Adrenal gland (tissue), 5 donors: ENCODE data around the gene USP10.

ENCODE experiments used
- POLR2A ChIP-seq, 2 donors: fragments of 450-650 bp; IDR thresholded peaks; one replicate each; pipeline ENCODE4 v1.6.1; 2017; ENCODE audit warnings: antibody characterized with exemption in 2 of 2, mild to moderate bottlenecking in 2 of 2, moderate library complexity in 1 of 2
- TF ChIP-seq, protein P1 (sequence below), 6 experiments: fragments of 450-650 bp in 4 of 6; fragments of 200-600 bp in 2 of 6; sonication (generic) in 1 of 6; IDR thresholded peaks; 1 replicate in 5 of 6; 2 replicates in 1 of 6; pipeline versions ENCODE4 v1.5.1 to v1.8.0; 2016 to 2021; ENCODE audit warnings: antibody characterized with exemption in 6 of 6, mild to moderate bottlenecking in 2 of 6, moderate library complexity in 1 of 6
- donor health status: DM: no; HTN: no; CAD: no.

DNA sequence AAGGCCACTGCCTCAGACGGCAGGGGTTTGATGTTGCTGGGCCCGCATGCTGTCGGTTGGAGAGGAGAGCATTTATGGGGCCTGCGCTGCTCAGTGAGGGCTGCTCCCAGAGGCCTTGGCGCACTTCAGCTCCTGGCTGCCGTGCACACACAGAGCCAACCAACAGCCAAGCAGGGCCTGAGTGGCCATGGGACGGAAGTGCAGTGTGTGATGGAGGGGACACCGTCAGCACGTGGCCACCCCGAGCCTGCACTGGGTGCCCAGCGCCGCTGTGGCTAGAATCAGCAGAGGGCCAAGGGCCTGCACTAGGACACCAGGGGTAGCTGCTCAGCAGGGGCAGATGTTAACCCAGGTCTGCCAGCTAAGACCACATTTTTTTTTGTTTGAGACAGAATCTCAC, 29.7 kb upstream of the USP10 start:
- TF ChIP-seq, protein P1, sequence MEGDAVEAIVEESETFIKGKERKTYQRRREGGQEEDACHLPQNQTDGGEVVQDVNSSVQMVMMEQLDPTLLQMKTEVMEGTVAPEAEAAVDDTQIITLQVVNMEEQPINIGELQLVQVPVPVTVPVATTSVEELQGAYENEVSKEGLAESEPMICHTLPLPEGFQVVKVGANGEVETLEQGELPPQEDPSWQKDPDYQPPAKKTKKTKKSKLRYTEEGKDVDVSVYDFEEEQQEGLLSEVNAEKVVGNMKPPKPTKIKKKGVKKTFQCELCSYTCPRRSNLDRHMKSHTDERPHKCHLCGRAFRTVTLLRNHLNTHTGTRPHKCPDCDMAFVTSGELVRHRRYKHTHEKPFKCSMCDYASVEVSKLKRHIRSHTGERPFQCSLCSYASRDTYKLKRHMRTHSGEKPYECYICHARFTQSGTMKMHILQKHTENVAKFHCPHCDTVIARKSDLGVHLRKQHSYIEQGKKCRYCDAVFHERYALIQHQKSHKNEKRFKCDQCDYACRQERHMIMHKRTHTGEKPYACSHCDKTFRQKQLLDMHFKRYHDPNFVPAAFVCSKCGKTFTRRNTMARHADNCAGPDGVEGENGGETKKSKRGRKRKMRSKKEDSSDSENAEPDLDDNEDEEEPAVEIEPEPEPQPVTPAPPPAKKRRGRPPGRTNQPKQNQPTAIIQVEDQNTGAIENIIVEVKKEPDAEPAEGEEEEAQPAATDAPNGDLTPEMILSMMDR (IDR thresholded peaks at IDR 0.05), result no peak
- TF ChIP-seq POLR2A (IDR thresholded peaks at IDR 0.05), result no peak
